Measurements from ENCODE around the gene CDK6. TPM values are rescaled to one million over a fixed set of nuclear protein-coding genes. Genes with fewer than 3 reads are reported as not detected.

Gene CDK6
- total and polyA plus RNA-seq, 10 of the 15 experiments (the other 5 are each of a cell fraction or from before 2014, with no cell fraction given), result 8.0 to 118 (median 45.8) TPM

DNA sequence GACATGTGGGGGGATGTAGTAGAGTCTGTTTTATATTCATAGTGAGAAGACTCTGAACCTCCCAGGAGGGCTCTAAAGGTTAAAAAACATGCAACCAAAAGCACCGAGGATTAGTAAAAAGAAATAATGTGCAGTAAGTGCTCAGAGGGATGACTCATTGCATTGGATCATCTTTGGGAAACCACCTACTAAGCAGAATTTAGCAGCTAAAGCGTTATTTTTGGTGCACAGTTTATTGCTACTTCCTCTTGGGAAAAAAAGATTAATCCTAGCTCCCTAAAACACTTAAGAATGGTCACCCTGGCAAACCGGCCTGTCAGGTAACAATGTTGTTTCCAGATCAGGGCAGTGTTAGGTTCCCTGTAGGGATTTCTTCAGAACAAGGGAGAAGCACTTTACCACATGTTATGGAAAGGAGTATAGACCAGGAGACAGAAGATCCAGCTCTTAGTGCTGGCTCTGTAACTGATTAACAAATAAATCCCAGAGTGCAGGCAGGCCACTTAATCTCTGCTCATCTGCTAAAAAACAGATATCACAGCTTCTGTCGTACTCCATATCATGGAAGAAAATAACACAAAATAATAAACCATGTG lies 201.4 kb downstream of the CDK6 start (continued):
- TF ChIP-seq, protein P1, sequence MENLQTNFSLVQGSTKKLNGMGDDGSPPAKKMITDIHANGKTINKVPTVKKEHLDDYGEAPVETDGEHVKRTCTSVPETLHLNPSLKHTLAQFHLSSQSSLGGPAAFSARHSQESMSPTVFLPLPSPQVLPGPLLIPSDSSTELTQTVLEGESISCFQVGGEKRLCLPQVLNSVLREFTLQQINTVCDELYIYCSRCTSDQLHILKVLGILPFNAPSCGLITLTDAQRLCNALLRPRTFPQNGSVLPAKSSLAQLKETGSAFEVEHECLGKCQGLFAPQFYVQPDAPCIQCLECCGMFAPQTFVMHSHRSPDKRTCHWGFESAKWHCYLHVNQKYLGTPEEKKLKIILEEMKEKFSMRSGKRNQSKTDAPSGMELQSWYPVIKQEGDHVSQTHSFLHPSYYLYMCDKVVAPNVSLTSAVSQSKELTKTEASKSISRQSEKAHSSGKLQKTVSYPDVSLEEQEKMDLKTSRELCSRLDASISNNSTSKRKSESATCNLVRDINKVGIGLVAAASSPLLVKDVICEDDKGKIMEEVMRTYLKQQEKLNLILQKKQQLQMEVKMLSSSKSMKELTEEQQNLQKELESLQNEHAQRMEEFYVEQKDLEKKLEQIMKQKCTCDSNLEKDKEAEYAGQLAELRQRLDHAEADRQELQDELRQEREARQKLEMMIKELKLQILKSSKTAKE (IDR thresholded peaks at IDR 0.05; ENCODE audit: low read depth, poor library complexity, severe bottlenecking), result peak; percentile 63
- TF ChIP-seq CREB1 (IDR thresholded peaks at IDR 0.05; ENCODE audit: low read depth) (0 out of 2 replicates have a peak, but pooled peaks have one; percentile 26), RCOR1 (conservative IDR thresholded peaks at IDR 0.05; ENCODE audit: low read depth, low read length) (0 out of 2 replicates have a peak, but pooled peaks have one; percentile 45), EED (IDR thresholded peaks at IDR 0.05; ENCODE audit: low read depth) (peak; percentile 98), MTA2 (IDR thresholded peaks at IDR 0.05; ENCODE audit: low read depth) (peak; percentile 77), ZNF217 (IDR thresholded peaks at IDR 0.05) (peak; percentile 69; the same call in 1 of the 2 replicates), FOXK2 (IDR thresholded peaks at IDR 0.05) (no peak), CHD2 (IDR thresholded peaks at IDR 0.05; ENCODE audit: borderline replicate concordance, low read depth, low read length) (0 out of 2 replicates have a peak, but pooled peaks have one; percentile 25), MTA3 (IDR thresholded peaks at IDR 0.05; ENCODE audit: borderline replicate concordance, low read length) (peak; percentile 70; the same call in 1 of the 2 replicates), CEBPB (IDR thresholded peaks at IDR 0.05; ENCODE audit: borderline replicate concordance in 1 of 2, low read depth in 2 of 2, low read length in 2 of 2) (peak in 1 of 2 experiments; percentile 88; a peak in 2 of 4 replicates), TBL1XR1 (IDR thresholded peaks at IDR 0.05; ENCODE audit: low read depth, low read length) (peak; percentile 72; the same call in 1 of the 2 replicates), CBFB (IDR thresholded peaks at IDR 0.05; ENCODE audit: low read depth) (peak; percentile 55), PAX5 (IDR thresholded peaks at IDR 0.05; ENCODE audit: borderline replicate concordance, low read depth, low read length) (peak; percentile 53; the same call in 1 of the 2 replicates), FOXM1 (IDR thresholded peaks at IDR 0.05; ENCODE audit: low read depth, low read length) (peak; percentile 96), BHLHE40 (IDR thresholded peaks at IDR 0.05; ENCODE audit: borderline replicate concordance in 1 of 2, low read depth in 2 of 2, low read length in 1 of 2) (peak in 1 of 2 experiments; percentile 34; a peak in 1 of 4 replicates), NR2C2 (IDR thresholded peaks at IDR 0.05; ENCODE audit: borderline replicate concordance, control insufficient read depth, insufficient read length, low read depth) (no peak), IKZF2 (IDR thresholded peaks at IDR 0.05) (peak; percentile 91 to 92), BMI1 (IDR thresholded peaks at IDR 0.05; ENCODE audit: borderline replicate concordance) (peak; percentile 55; the same call in 1 of the 2 replicates), JUNB (IDR thresholded peaks at IDR 0.05) (peak; percentile 98), SRF (IDR thresholded peaks at IDR 0.05; ENCODE audit: low read depth in 2 of 2, low read length in 2 of 2) (0 out of 4 replicates have a peak, but pooled peaks of 1 of the 2 experiments have one; percentile 27)
- TF ChIP-seq, protein P2, sequence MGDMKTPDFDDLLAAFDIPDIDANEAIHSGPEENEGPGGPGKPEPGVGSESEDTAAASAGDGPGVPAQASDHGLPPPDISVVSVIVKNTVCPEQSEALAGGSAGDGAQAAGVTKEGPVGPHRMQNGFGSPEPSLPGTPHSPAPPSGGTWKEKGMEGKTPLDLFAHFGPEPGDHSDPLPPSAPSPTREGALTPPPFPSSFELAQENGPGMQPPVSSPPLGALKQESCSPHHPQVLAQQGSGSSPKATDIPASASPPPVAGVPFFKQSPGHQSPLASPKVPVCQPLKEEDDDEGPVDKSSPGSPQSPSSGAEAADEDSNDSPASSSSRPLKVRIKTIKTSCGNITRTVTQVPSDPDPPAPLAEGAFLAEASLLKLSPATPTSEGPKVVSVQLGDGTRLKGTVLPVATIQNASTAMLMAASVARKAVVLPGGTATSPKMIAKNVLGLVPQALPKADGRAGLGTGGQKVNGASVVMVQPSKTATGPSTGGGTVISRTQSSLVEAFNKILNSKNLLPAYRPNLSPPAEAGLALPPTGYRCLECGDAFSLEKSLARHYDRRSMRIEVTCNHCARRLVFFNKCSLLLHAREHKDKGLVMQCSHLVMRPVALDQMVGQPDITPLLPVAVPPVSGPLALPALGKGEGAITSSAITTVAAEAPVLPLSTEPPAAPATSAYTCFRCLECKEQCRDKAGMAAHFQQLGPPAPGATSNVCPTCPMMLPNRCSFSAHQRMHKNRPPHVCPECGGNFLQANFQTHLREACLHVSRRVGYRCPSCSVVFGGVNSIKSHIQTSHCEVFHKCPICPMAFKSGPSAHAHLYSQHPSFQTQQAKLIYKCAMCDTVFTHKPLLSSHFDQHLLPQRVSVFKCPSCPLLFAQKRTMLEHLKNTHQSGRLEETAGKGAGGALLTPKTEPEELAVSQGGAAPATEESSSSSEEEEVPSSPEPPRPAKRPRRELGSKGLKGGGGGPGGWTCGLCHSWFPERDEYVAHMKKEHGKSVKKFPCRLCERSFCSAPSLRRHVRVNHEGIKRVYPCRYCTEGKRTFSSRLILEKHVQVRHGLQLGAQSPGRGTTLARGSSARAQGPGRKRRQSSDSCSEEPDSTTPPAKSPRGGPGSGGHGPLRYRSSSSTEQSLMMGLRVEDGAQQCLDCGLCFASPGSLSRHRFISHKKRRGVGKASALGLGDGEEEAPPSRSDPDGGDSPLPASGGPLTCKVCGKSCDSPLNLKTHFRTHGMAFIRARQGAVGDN (IDR thresholded peaks at IDR 0.05), result no peak
- TF ChIP-seq, protein P3, sequence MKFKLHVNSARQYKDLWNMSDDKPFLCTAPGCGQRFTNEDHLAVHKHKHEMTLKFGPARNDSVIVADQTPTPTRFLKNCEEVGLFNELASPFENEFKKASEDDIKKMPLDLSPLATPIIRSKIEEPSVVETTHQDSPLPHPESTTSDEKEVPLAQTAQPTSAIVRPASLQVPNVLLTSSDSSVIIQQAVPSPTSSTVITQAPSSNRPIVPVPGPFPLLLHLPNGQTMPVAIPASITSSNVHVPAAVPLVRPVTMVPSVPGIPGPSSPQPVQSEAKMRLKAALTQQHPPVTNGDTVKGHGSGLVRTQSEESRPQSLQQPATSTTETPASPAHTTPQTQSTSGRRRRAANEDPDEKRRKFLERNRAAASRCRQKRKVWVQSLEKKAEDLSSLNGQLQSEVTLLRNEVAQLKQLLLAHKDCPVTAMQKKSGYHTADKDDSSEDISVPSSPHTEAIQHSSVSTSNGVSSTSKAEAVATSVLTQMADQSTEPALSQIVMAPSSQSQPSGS (IDR thresholded peaks at IDR 0.05; ENCODE audit: low read length), result peak; percentile 98
- TF ChIP-seq, protein P4, sequence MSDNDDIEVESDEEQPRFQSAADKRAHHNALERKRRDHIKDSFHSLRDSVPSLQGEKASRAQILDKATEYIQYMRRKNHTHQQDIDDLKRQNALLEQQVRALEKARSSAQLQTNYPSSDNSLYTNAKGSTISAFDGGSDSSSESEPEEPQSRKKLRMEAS (IDR thresholded peaks at IDR 0.05; ENCODE audit: low read depth, low read length), result no peak

Measured in GM12878 (cell line).